GM23338 (cell line): ENCODE results near the gene CYYR1. TPM values are rescaled to one million over a fixed set of nuclear protein-coding genes. Genes with fewer than 3 reads are reported as not detected.

Experiments used
- ATAC-seq: fragments of 200-7000 bp; cut with Tn5 transposase; 3 replicates; pipeline ENCODE4 v1.9.1; 2020
- DNase-seq: peaks from one replicate; pipeline ENCODE4 v3.0.0-alpha.2; 2015; ENCODE audit warnings: low spot score
- H2AFZ ChIP-seq: fragments of 200-600 bp; sonication (generic); 2 replicates; pipeline ENCODE4 v1.8.0; 2016; ENCODE audit warnings: antibody characterized with exemption, mild to moderate bottlenecking, moderate library complexity
- H3F3A ChIP-seq: fragments of 200-600 bp; sonication (generic); replicated peaks from 2 replicates; pipeline ENCODE4 v1.8.0; 2017; ENCODE audit warnings: antibody characterized with exemption, mixed run types, low read depth
- H3K27ac ChIP-seq: fragments of 200-600 bp; sonication (generic); 2 replicates; pipeline ENCODE4 v1.6.1; 2016; ENCODE audit warnings: low read depth
- H3K27me3 ChIP-seq: fragments of 200-600 bp; sonication (generic); 2 replicates; pipeline ENCODE4 v1.8.0; 2016; ENCODE audit warnings: mild to moderate bottlenecking, mixed run types, moderate library complexity; ENCODE audit not compliant: insufficient read depth
- H3K36me3 ChIP-seq: fragments of 200-600 bp; sonication (generic); 2 replicates; pipeline ENCODE4 v1.8.0; 2016; ENCODE audit warnings: mild to moderate bottlenecking; ENCODE audit not compliant: insufficient read depth
- H3K4me1 ChIP-seq: fragments of 200-600 bp; sonication (generic); 2 replicates; pipeline ENCODE4 v1.8.0; 2016; ENCODE audit warnings: mild to moderate bottlenecking, moderate library complexity; ENCODE audit not compliant: insufficient read depth
- H3K4me2 ChIP-seq: fragments of 200-600 bp; sonication (generic); 2 replicates; pipeline ENCODE4 v1.7.1; 2017; ENCODE audit warnings: mixed run types
- H3K4me3 ChIP-seq: fragments of 200-600 bp; sonication (generic); 2 replicates; pipeline ENCODE4 v1.6.1; 2016; ENCODE audit warnings: mixed run types
- H3K79me2 ChIP-seq: fragments of 200-600 bp; sonication (generic); replicated peaks from 2 replicates; pipeline ENCODE4 v1.8.0; 2017; ENCODE audit warnings: mild to moderate bottlenecking; ENCODE audit not compliant: insufficient read depth
- H3K9me2 ChIP-seq: fragments of 200-600 bp; sonication (generic); 2 replicates; pipeline ENCODE4 v1.8.0; 2017; ENCODE audit not compliant: insufficient read depth
- H4K20me1 ChIP-seq: fragments of 200-600 bp; sonication (generic); replicated peaks from 2 replicates; pipeline ENCODE4 v1.8.0; 2017; ENCODE audit warnings: mild to moderate bottlenecking; ENCODE audit not compliant: insufficient read depth
- H3K27ac Mint-ChIP-seq: 2 replicates; pipeline ENCODE4 v1.8.0; 2020; ENCODE audit warnings: inconsistent platforms, mild to moderate bottlenecking, moderate library complexity, mixed read lengths
- H3K27me3 Mint-ChIP-seq: 3 replicates; pipeline ENCODE4 v1.8.0; 2022; ENCODE audit warnings: low read depth, mild to moderate bottlenecking, moderate library complexity, mixed read lengths, inconsistent platforms; ENCODE audit not compliant: insufficient read depth, poor library complexity
- H3K36me3 Mint-ChIP-seq: 3 replicates; pipeline ENCODE4 v1.8.0; 2021; ENCODE audit warnings: low read depth, mild to moderate bottlenecking, inconsistent platforms, moderate library complexity, mixed read lengths
- H3K4me1 Mint-ChIP-seq: 3 replicates; pipeline ENCODE4 v1.8.0; 2020; ENCODE audit warnings: mild to moderate bottlenecking, inconsistent platforms, mixed read lengths
- H3K4me3 Mint-ChIP-seq: 3 replicates; pipeline ENCODE4 v1.8.0; 2021; ENCODE audit warnings: moderate library complexity, mild to moderate bottlenecking, inconsistent platforms, mixed read lengths
- H3K9me3 Mint-ChIP-seq: 3 replicates; pipeline ENCODE4 v1.8.0; 2020; ENCODE audit warnings: moderate library complexity, mild to moderate bottlenecking, inconsistent platforms, mixed read lengths
- CREB1 ChIP-seq: fragments of 250-450 bp; sonication (Bioruptor Pico); IDR thresholded peaks from 2 replicates; pipeline ENCODE4 v1.5.0; 2020; ENCODE audit warnings: low read depth, mild to moderate bottlenecking, moderate library complexity
- EZH2 ChIP-seq: fragments of 200-600 bp; sonication (generic); IDR thresholded peaks from one replicate; pipeline ENCODE4 v1.8.0; 2017; ENCODE audit warnings: antibody characterized with exemption, mild to moderate bottlenecking, low read depth; ENCODE audit not compliant: unreplicated experiment
- NANOG ChIP-seq: IDR thresholded peaks from 2 replicates; pipeline ENCODE4 v1.6.1; 2016; ENCODE audit warnings: antibody characterized with exemption, borderline replicate concordance
- REST ChIP-seq: IDR thresholded peaks from one replicate; pipeline ENCODE4 v1.6.1; 2018; ENCODE audit warnings: antibody characterized with exemption; ENCODE audit not compliant: unreplicated experiment
- STAT1 ChIP-seq: IDR thresholded peaks from one replicate; pipeline ENCODE4 v1.6.1; 2016; ENCODE audit warnings: antibody characterized with exemption; ENCODE audit not compliant: unreplicated experiment
- ZNF331 ChIP-seq: fragments of 250-450 bp; sonication (Bioruptor Pico); IDR thresholded peaks from 2 replicates; pipeline ENCODE4 v1.5.0; 2020; ENCODE audit warnings: low read depth, mild to moderate bottlenecking, moderate library complexity
- polyA plus RNA-seq: library from polyadenylated mRNA; unstranded; fragments of >200 nt; fragmentation: Nextera tagmentation; extraction: Ambion mirVana; gene quantifications from 2 replicates; pipeline ENCODE4 v1.2.1, GENCODE V29; 2016
- total RNA-seq: library from RNA; depleted of rRNA; stranded (reverse); fragments of >200 nt; shearing (Covaris generic); gene quantifications from 2 replicates; pipeline ENCODE4 v1.2.3, GENCODE V29; 2014
- TF ChIP-seq, protein P1 (sequence below): IDR thresholded peaks from 2 replicates; pipeline ENCODE4 v1.6.1; 2016; ENCODE audit warnings: antibody characterized with exemption
- TF ChIP-seq, protein P2 (sequence below): fragments of 250-450 bp; sonication (Bioruptor Pico); IDR thresholded peaks from 2 replicates; pipeline ENCODE4 v1.5.0; 2020; ENCODE audit warnings: mild to moderate bottlenecking, moderate library complexity

Gene CYYR1
- total and polyA plus RNA-seq, 2 experiments from 2014 or later: 23.8 to 25.4 TPM

DNA sequence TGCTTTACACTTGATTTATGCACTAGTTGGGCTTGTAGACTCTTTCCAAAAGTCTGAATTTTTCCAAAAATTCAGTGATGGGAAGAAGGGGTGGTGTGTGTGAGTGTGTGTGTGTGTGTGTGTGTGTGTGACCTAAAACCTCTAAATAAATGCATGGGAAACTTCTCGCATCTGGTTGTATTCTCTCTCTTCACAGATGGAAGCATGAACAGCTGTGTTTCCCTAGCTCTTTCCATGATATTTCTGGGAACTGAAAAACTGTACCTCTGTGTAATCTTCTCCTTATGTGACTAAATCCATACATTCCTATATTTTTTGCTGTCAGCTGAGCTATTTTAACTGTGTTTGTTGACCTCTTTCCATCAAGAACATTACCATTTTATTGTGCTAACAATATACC lies 26.2 kb upstream of the CYYR1 start (continued):
- TF ChIP-seq, protein P1, sequence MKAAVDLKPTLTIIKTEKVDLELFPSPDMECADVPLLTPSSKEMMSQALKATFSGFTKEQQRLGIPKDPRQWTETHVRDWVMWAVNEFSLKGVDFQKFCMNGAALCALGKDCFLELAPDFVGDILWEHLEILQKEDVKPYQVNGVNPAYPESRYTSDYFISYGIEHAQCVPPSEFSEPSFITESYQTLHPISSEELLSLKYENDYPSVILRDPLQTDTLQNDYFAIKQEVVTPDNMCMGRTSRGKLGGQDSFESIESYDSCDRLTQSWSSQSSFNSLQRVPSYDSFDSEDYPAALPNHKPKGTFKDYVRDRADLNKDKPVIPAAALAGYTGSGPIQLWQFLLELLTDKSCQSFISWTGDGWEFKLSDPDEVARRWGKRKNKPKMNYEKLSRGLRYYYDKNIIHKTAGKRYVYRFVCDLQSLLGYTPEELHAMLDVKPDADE: no peak
- TF ChIP-seq STAT1 (no peak), REST (no peak)

DNA sequence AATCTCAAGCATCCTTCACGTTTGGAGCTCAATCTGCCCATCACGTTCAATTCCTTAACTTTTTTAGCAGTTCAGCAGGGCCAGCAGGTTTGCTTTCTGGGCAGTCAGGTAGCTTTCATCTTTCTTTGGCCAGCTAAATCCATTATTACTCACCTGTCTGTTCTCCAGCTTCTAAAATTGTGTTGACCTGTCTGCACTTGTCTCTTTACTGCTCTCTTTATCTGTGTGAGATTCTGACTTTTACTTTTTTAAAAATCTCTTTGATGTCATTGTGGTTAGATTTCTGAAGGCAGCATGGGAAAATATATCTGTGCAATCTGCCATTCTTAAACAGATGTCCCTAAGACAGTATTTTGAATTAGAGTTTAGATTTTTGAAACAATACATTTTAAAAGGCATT lies 24.9 kb upstream of the CYYR1 start:
- Mint-ChIP-seq H3K9me3 (no peaks in the 10 kb centered on the region; the same call in 2 of the 3 replicates), H3K4me1 (no peaks in the 10 kb centered on the region), H3K27me3 (no peaks in the 10 kb centered on the region), H3K4me3 (no peak overlapping the region), H3K27ac (no peak overlapping the region), H3K36me3 (no peaks in the 10 kb centered on the region)
- TF ChIP-seq, protein P1: no peak
- no peak for TF ChIP-seq ZNF331 (CRISPR knock-in tag)
- no peaks in the 10 kb centered on the region for H3K9me2 ChIP-seq
- H3K36me3 ChIP-seq: no peaks in the 10 kb centered on the region
- H3K4me2 ChIP-seq: no peak overlapping the region
- no peak overlapping the region for H3K4me3 ChIP-seq
- no peak overlapping the region for H3K27ac ChIP-seq
- no peak overlapping the region for H2AFZ ChIP-seq
- no peaks in the 10 kb centered on the region for H3K79me2 ChIP-seq
- ATAC-seq (no peak), DNase-seq (no peak)
- H4K20me1 ChIP-seq: no peaks in the 10 kb centered on the region
- H3K4me1 ChIP-seq: no peaks in the 10 kb centered on the region
- no peaks in the 10 kb centered on the region for H3K27me3 ChIP-seq
- no peaks in the 10 kb centered on the region for H3F3A ChIP-seq

DNA sequence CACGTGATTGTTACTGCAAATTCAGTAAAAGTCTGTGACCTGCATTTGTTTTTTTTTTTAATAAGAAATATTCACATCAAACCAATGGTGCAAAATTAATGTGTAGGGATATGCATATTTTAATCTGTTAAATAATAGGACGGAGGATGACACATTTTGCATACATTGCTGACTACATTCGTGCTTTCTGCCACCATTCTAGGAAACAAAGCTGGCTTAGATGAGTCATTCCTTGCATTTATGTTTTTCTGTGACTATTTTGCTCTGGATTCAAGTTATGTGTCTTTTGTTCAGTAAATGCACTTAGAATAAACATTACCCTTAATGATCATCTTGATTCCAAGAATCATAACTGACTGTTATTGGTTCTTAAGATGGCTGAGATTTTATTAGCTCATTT lies 23.9 kb upstream of the CYYR1 start:
- ATAC-seq: no peak
- H3K4me2 ChIP-seq: no peak overlapping the region
- no peaks in the 10 kb centered on the region for H3K4me1 Mint-ChIP-seq
- H3K4me1 ChIP-seq: no peaks in the 10 kb centered on the region
- H3F3A ChIP-seq: no peaks in the 10 kb centered on the region
- no peaks in the 10 kb centered on the region for H3K79me2 ChIP-seq
- H3K9me2 ChIP-seq: no peaks in the 10 kb centered on the region
- H3K36me3 ChIP-seq: no peaks in the 10 kb centered on the region
- no peak overlapping the region for H2AFZ ChIP-seq
- no peaks in the 10 kb centered on the region; the same call in 2 of the 3 replicates for H3K9me3 Mint-ChIP-seq
- H3K27me3 ChIP-seq: no peaks in the 10 kb centered on the region
- H3K4me3 Mint-ChIP-seq: no peak overlapping the region
- no peaks in the 10 kb centered on the region for H4K20me1 ChIP-seq
- no peak overlapping the region for H3K27ac Mint-ChIP-seq
- no peaks in the 10 kb centered on the region for H3K27me3 Mint-ChIP-seq
- no peak overlapping the region for H3K4me3 ChIP-seq
- DNase-seq: no peak
- H3K27ac ChIP-seq: no peak overlapping the region
- no peaks in the 10 kb centered on the region for H3K36me3 Mint-ChIP-seq
- no peak for TF ChIP-seq CREB1
- TF ChIP-seq ZNF331 (CRISPR knock-in tag): no peak
- TF ChIP-seq STAT1: no peak
- no peak for TF ChIP-seq EZH2
- TF ChIP-seq NANOG: no peak
- TF ChIP-seq, protein P2, sequence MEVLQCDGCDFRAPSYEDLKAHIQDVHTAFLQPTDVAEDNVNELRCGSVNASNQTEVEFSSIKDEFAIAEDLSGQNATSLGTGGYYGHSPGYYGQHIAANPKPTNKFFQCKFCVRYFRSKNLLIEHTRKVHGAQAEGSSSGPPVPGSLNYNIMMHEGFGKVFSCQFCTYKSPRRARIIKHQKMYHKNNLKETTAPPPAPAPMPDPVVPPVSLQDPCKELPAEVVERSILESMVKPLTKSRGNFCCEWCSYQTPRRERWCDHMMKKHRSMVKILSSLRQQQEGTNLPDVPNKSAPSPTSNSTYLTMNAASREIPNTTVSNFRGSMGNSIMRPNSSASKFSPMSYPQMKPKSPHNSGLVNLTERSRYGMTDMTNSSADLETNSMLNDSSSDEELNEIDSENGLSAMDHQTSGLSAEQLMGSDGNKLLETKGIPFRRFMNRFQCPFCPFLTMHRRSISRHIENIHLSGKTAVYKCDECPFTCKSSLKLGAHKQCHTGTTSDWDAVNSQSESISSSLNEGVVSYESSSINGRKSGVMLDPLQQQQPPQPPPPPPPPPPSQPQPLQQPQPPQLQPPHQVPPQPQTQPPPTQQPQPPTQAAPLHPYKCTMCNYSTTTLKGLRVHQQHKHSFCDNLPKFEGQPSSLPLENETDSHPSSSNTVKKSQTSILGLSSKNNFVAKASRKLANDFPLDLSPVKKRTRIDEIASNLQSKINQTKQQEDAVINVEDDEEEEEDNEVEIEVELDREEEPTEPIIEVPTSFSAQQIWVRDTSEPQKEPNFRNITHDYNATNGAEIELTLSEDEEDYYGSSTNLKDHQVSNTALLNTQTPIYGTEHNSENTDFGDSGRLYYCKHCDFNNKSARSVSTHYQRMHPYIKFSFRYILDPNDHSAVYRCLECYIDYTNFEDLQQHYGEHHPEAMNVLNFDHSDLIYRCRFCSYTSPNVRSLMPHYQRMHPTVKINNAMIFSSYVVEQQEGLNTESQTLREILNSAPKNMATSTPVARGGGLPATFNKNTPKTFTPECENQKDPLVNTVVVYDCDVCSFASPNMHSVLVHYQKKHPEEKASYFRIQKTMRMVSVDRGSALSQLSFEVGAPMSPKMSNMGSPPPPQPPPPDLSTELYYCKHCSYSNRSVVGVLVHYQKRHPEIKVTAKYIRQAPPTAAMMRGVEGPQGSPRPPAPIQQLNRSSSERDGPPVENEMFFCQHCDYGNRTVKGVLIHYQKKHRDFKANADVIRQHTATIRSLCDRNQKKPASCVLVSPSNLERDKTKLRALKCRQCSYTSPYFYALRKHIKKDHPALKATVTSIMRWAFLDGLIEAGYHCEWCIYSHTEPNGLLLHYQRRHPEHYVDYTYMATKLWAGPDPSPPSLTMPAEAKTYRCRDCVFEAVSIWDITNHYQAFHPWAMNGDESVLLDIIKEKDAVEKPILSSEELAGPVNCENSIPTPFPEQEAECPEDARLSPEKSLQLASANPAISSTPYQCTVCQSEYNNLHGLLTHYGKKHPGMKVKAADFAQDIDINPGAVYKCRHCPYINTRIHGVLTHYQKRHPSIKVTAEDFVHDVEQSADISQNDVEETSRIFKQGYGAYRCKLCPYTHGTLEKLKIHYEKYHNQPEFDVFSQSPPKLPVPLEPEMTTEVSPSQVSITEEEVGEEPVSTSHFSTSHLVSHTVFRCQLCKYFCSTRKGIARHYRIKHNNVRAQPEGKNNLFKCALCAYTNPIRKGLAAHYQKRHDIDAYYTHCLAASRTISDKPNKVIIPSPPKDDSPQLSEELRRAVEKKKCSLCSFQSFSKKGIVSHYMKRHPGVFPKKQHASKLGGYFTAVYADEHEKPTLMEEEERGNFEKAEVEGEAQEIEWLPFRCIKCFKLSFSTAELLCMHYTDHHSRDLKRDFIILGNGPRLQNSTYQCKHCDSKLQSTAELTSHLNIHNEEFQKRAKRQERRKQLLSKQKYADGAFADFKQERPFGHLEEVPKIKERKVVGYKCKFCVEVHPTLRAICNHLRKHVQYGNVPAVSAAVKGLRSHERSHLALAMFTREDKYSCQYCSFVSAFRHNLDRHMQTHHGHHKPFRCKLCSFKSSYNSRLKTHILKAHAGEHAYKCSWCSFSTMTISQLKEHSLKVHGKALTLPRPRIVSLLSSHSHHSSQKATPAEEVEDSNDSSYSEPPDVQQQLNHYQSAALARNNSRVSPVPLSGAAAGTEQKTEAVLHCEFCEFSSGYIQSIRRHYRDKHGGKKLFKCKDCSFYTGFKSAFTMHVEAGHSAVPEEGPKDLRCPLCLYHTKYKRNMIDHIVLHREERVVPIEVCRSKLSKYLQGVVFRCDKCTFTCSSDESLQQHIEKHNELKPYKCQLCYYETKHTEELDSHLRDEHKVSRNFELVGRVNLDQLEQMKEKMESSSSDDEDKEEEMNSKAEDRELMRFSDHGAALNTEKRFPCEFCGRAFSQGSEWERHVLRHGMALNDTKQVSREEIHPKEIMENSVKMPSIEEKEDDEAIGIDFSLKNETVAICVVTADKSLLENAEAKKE (CRISPR knock-in tag): no peak
